Heart left ventricle (tissue), 16 donors: Measurements from ENCODE around the gene PMM2. TPM values are rescaled to one million over a fixed set of nuclear protein-coding genes. Genes with fewer than 3 reads are reported as not detected.

Experiments used
- ATAC-seq, 4 donors: fragments of 200-7000 bp; cut with Tn5 transposase; one replicate each; pipeline ENCODE4 v1.9.1; 2020 to 2022; ENCODE audit warnings: moderate library complexity in 4 of 4, mild to moderate bottlenecking in 3 of 4, moderate number of reproducible peaks in 1 of 4
- DNase-seq, 5 donors: peaks; one replicate each; pipeline ENCODE4 v3.0.0-alpha.2; 2020
- H3K27ac ChIP-seq, 12 donors: fragments of 200-600 bp; sonication (generic) in 4 of 12; one replicate each; pipeline versions ENCODE4 v1.5.0 to v1.8.0; 2016 to 2022; ENCODE audit warnings: mild to moderate bottlenecking in 2 of 12
- H3K27me3 ChIP-seq, 9 donors: fragments of 200-600 bp; sonication (generic) in 2 of 9; one replicate each; pipeline versions ENCODE4 v1.5.1 to v1.8.0; 2016 to 2022; ENCODE audit warnings: mild to moderate bottlenecking in 3 of 9
- H3K36me3 ChIP-seq, 9 donors: fragments of 200-600 bp; sonication (generic) in 2 of 9; one replicate each; pipeline versions ENCODE4 v1.5.0 to v1.8.0; 2018 to 2022; ENCODE audit warnings: mild to moderate bottlenecking in 2 of 9
- H3K4me1 ChIP-seq, 12 donors: fragments of 200-600 bp; sonication (generic) in 4 of 12; one replicate each; pipeline versions ENCODE4 v1.5.0 to v1.8.0; 2016 to 2022; ENCODE audit warnings: mild to moderate bottlenecking in 3 of 12
- H3K4me3 ChIP-seq, 12 donors: fragments of 200-600 bp; sonication (generic) in 4 of 12; one replicate each; pipeline versions ENCODE4 v1.5.0 to v1.8.0; 2017 to 2022; ENCODE audit warnings: mild to moderate bottlenecking in 9 of 12, moderate library complexity in 4 of 12
- H3K9me3 ChIP-seq, 12 donors: fragments of 200-600 bp; sonication (generic) in 4 of 12; one replicate each; pipeline versions ENCODE4 v1.5.0 to v1.8.0; 2016 to 2022; ENCODE audit warnings: mild to moderate bottlenecking in 1 of 12
- POLR2A ChIP-seq, 2 donors: fragments of 450-650 bp; IDR thresholded peaks; one replicate each; pipeline ENCODE4 v1.6.1; 2017; ENCODE audit warnings: antibody characterized with exemption in 2 of 2, mild to moderate bottlenecking in 2 of 2, moderate library complexity in 2 of 2
- WGBS, 4 donors: extraction: QIAGEN DNeasy Blood & Tissue Kit in 2 of 4; methylation state at CpG; one replicate each; pipeline versions ENCODE4 v1.1.5 to v1.1.7; 2013 to 2018; 5-methylcytosine and 5-hydroxymethylcytosine counted together
- intact Hi-C, 10 donors: fragments of 100-400 bp; cut with DNase I; formaldehyde crosslinking; loops; one replicate each; pipeline versions ENCODE4 v1.11.1 to v1.14.2; 2022
- polyA plus RNA-seq, 2 donors: library from polyadenylated mRNA; stranded (reverse); fragments of 200-250 nt; gene quantifications; one replicate each; pipeline ENCODE4 v1.2.3, GENCODE V29; 2013
- total RNA-seq, 9 donors: library from RNA; depleted of rRNA in 2 of 9; stranded (reverse); fragments of >200 nt in 2 of 9; fragmentation: NEBNext Ultra II Directional in 3 of 9; extraction: Animal tissue kit (Norgen Biotek cat#: 25700) in 3 of 9; gene quantifications; one replicate each; pipeline versions ENCODE4 v1.1.0 to v1.2.4, GENCODE V29; 2016 to 2023
- TF ChIP-seq, protein P1 (sequence below), 12 donors: fragments of 200-600 bp; sonication (generic) in 4 of 12; IDR thresholded peaks; one replicate each; pipeline versions ENCODE4 v1.5.0 to v1.8.0; 2018 to 2022; ENCODE audit warnings: antibody characterized with exemption in 12 of 12, mild to moderate bottlenecking in 5 of 12
- donor health status: ischemic (EF 13 %, LVEDD 7.1; RV severe dilation, severe dysfunction).
- donor health status: healthy with polysubstance abuse.
- donor health status: DM: no; HTN: yes; CAD: no.
- donor health status: DM: no; HTN: no; CAD: no.
- donor health status: ischemic (EF 25% LVEDD 6.9; RV normal size, moderate dysfunction).
- donor health status: ischemic (EF 25% LVEDD 5.7; RV mildly dilated, moderate dysfunction).
- donor health status: healthy.
- donor health status: DM: yes; HTN: yes; CAD: no.
- donor health status: ischemic (EF 35%, LVEDD 5.7; RV mildly dilated, moderate dysfunction).
- donor health status: nonischemic (EF 11% LVEDD 7.7; RV severe dilation, severe dysfunction).
- donor health status: DM: yes; HTN: yes; CAD: no.
- donor health status: PGD.
- donor health status: ischemic (EF 29% LVEDD 5.4; RV normal size, mild dysfunction).
- donor health status: nonischemic (EF 23%, LVEDD 6.1; RV moderate dilation, normal function).

PMM2 gene
- total and polyA plus RNA-seq, 11 donors, result 9.8 to 29.4 (median 13.4) TPM

DNA sequence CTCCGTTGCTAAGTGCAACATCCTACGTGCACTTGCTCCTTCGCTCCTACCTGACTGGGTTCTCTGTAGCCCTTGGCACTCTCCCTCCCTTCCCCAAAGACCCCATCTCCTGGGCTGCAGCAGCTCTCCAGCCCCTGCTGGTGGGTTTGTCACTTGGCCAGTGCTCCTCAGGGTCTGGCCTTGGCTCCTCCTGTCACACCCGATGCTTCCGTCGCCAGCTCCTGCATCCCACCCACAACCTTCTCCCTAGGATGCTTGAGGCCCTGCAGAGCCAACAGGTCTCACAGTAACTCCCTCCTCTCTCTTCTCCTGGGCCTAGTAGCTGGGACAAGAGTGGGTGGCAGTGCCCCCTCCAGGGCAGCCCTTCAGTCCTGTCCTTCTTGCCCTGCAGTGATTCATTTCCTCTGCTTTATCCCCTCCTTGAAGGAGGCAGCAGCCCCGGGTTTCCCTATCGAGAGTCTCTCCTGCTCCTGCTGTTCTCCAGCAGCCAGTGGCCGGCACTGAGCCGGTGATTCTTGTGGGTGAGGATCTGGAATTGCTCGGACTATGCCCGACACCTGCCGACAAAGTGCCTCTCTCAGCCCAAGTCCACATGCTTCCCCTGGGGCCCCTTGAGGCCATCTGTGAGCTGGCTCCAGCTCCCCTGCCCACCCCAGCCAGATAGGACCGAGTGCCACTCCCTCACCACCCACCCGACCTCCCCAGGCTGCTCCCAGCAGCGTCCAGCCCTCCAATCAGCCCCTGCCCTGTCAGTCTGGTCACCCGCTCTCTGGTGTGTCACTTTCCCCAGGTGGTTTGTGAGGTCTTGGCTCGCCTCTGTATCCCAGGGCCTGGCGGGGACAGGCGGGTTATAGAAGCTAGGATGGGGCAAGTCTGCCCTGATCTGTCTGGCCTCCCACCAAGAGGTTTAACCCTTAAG, 88.3 kb downstream of the PMM2 start:
- Histone ChIP-seq H3K27ac (no peak overlapping the region), H3K27me3 (peaks cover 0 to 5% (median 0%) of the 10 kb centered on the region in 9 donors), H3K4me3 (no peak overlapping the region), H3K4me1 (peaks cover 0 to 25% (median 17%) of the 10 kb centered on the region in 12 donors), H3K9me3 (no peaks in the 10 kb centered on the region), H3K36me3 (peaks cover 0 to 18% (median 13%) of the 10 kb centered on the region in 9 donors)
- intact Hi-C loops, result loop anchor here in 2 of 10 donors (10.0 kb wide), 2 partner anchors 249 to 321 kb away; no protein-coding TSS in a partner anchor
- ATAC-seq (peak in 3 of 4 donors; percentile 18 to 23 (median 21)), DNase-seq (no peak)
- TF ChIP-seq, protein P1, sequence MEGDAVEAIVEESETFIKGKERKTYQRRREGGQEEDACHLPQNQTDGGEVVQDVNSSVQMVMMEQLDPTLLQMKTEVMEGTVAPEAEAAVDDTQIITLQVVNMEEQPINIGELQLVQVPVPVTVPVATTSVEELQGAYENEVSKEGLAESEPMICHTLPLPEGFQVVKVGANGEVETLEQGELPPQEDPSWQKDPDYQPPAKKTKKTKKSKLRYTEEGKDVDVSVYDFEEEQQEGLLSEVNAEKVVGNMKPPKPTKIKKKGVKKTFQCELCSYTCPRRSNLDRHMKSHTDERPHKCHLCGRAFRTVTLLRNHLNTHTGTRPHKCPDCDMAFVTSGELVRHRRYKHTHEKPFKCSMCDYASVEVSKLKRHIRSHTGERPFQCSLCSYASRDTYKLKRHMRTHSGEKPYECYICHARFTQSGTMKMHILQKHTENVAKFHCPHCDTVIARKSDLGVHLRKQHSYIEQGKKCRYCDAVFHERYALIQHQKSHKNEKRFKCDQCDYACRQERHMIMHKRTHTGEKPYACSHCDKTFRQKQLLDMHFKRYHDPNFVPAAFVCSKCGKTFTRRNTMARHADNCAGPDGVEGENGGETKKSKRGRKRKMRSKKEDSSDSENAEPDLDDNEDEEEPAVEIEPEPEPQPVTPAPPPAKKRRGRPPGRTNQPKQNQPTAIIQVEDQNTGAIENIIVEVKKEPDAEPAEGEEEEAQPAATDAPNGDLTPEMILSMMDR (IDR thresholded peaks at IDR 0.05), result no peak
- no peak for TF ChIP-seq POLR2A (IDR thresholded peaks at IDR 0.05)
- WGBS, 4 donors, result 11 to 16% (median 12%) methylated on average over 18 to 20 of the region's 20 CpGs

DNA sequence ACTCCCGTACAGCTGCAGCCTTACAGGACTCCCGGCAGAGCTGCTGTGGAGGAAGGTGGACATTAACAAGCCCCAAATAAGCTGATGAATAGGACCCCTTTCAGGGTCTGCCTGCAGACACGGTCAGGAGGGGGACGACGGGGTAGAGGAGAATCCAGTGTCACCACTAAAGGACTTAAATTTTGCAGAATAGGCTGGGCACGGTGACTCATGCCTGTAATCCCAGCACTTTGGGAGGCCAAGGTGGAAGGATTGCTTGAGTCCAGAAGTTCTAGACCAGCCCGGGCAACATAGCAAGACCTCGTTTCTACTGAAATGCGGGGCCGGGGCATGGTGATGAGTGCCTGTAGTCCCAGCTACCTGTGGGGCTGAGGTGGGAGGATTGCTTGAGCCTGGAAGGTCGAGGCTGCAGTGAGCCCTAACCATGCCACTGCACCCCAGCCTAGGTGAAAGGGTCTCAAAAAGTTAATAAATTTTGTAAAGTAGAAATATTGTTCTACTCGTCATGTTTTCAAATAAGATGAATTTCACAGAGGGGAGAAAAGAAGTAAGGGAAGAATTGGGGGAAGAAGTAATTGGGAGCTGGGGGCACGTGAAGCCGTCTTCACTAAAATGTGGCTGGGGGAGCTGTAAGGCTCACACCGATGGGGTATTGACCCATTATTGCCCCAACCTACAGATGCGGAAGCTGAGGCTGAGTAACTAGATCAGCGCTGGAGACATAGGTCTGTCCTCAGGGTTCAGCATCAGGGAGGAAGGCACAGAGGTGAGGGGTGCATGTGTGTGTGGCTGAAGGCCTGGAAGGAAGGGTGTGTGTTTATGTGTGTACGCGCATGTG, 89.2 kb downstream of the PMM2 start:
- Histone ChIP-seq H3K9me3 (no peaks in the 10 kb centered on the region), H3K27me3 (peaks cover 0 to 5% (median 0%) of the 10 kb centered on the region in 9 donors), H3K36me3 (peaks cover 0 to 27% (median 22%) of the 10 kb centered on the region in 9 donors), H3K27ac (no peak overlapping the region), H3K4me1 (peaks cover 0 to 25% (median 17%) of the 10 kb centered on the region in 12 donors), H3K4me3 (no peak overlapping the region)
- TF ChIP-seq, protein P1 (IDR thresholded peaks at IDR 0.05), result no peak
- TF ChIP-seq POLR2A (IDR thresholded peaks at IDR 0.05), result no peak
- intact Hi-C loops, result loop anchor here in 2 of 10 donors (10.0 kb wide), 2 partner anchors 248 to 322 kb away; no protein-coding TSS in a partner anchor
- ATAC-seq, result no peak
- WGBS, 4 donors, result 67 to 73% (median 73%) methylated on average over 18 to 19 of the region's 19 CpGs
- DNase-seq, result no peak

DNA sequence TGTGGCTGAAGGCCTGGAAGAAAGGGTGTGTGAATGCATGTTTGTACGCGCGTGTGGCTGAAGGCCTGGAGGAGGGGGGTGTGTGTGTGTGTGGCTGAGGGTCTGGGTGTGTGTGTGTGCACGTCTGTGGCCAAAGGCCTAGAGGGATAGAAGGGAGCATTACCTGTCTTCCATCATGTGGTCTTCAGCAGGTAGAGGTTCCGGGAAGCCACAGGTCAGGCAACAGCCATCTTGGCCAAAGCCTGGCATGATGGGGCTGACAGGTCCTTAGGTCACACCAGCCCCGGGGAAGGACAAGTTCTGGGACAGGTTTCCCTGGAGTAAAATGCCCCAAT, 89.8 kb downstream of the PMM2 start:
- H3K27ac ChIP-seq, result peak overlapping the region in 1 of 12 donors; percentile 5
- H3K27me3 ChIP-seq, result peaks cover 0 to 5% (median 0%) of the 10 kb centered on the region in 9 donors
- intact Hi-C loops, result loop anchor here in 2 of 10 donors (10.0 kb wide), 2 partner anchors 247 to 323 kb away; no protein-coding TSS in a partner anchor
- DNase-seq (no peak), ATAC-seq (no peak)
- H3K9me3 ChIP-seq, result no peaks in the 10 kb centered on the region
- no peak overlapping the region for H3K4me3 ChIP-seq
- TF ChIP-seq, protein P1 (IDR thresholded peaks at IDR 0.05), result no peak
- TF ChIP-seq POLR2A (IDR thresholded peaks at IDR 0.05), result no peak
- 85 to 91% (median 87%) methylated on average over 6 of the region's 6 CpGs for WGBS, 4 donors
- peaks cover 0 to 25% (median 17%) of the 10 kb centered on the region in 12 donors for H3K4me1 ChIP-seq
- peaks cover 0 to 32% (median 26%) of the 10 kb centered on the region in 9 donors for H3K36me3 ChIP-seq
